SK-N-SH (cell line): ENCODE measurements around the gene TMEM164. TPM values are rescaled to one million over a fixed set of nuclear protein-coding genes. Genes with fewer than 3 reads are reported as not detected.
"Not testable (repeated sequence)": the region's sequence is repeated elsewhere in the genome, so short reads cannot be mapped to it uniquely, and the experiment has no call there.

ENCODE experiments used
- CTCF ChIA-PET: fragments of 300-600, 350-600 bp; formaldehyde crosslinking; extraction: SDS; loops from one replicate; lab custom pipeline; 2021; lab: Yijun Ruan, JAX
- POLR2A ChIA-PET: fragments of 350-600 bp; sonication (Branson Sonifier 250); formaldehyde crosslinking; extraction: SDS; loops from one replicate; lab custom pipeline; 2020; ENCODE audit warnings: antibody characterized with exemption, inconsistent platforms; lab: Yijun Ruan, JAX
- DNase-seq: peaks from one replicate; pipeline ENCODE4 v3.0.0; 2012
- H2AFZ ChIP-seq: fragments of 200-600 bp; sonication (generic); 2 replicates; pipeline ENCODE4 v1.8.1; 2016; ENCODE audit warnings: antibody characterized with exemption, mild to moderate bottlenecking, low read depth
- H3F3A ChIP-seq: fragments of 200-600 bp; sonication (generic); replicated peaks from 2 replicates; pipeline ENCODE3; 2016; ENCODE audit warnings: antibody characterized with exemption, mild to moderate bottlenecking; ENCODE audit not compliant: insufficient read depth
- H3K27ac ChIP-seq, 2 experiments: fragments of 200-500 bp in 1 of 2; fragments of 200-600 bp in 1 of 2; sonication (Bioruptor generic) in 1 of 2; sonication (generic), shearing (Covaris generic) in 1 of 2; 2 replicates each; pipeline versions ENCODE4 v1.5.1 to v1.6.1; 2014 to 2016; ENCODE audit warnings: low read depth in 2 of 2, inconsistent platforms in 1 of 2, low read length in 1 of 2, mild to moderate bottlenecking in 1 of 2, mixed read lengths in 1 of 2
- H3K27me3 ChIP-seq: fragments of 200-600 bp; sonication (generic), shearing (Covaris generic); 2 replicates; pipeline ENCODE4 v1.6.1; 2016; ENCODE audit warnings: mixed run types; ENCODE audit not compliant: insufficient read depth
- H3K36me3 ChIP-seq, 2 experiments: fragments of 200-500 bp in 1 of 2; fragments of 200-600 bp in 1 of 2; sonication (Bioruptor generic) in 1 of 2; sonication (generic) in 1 of 2; replicated peaks in 1 of 2; 2 replicates each; pipeline versions ENCODE3 to v1.5.1; 2014 to 2016; ENCODE audit warnings: low read length in 1 of 2, mild to moderate bottlenecking in 1 of 2; ENCODE audit not compliant: insufficient read depth in 2 of 2, control insufficient read depth in 1 of 2
- H3K4me1 ChIP-seq, 2 experiments: fragments of 200-500 bp in 1 of 2; fragments of 200-600 bp in 1 of 2; sonication (Bioruptor generic) in 1 of 2; sonication (generic), shearing (Covaris generic) in 1 of 2; 2 replicates each; pipeline versions ENCODE4 v1.5.1 to v1.6.1; 2014 to 2016; ENCODE audit warnings: low read depth in 1 of 2, low read length in 1 of 2, mixed run types in 1 of 2; ENCODE audit not compliant: insufficient read depth in 2 of 2, control insufficient read depth in 1 of 2
- H3K4me2 ChIP-seq: fragments of 200-600 bp; sonication (generic), shearing (Covaris generic); 2 replicates; pipeline ENCODE4 v1.6.1; 2017; ENCODE audit warnings: mixed run types
- H3K4me3 ChIP-seq, 2 experiments: fragments of 200-500 bp in 1 of 2; fragments of 200-600 bp in 1 of 2; sonication (Bioruptor generic) in 1 of 2; sonication (generic), shearing (Covaris generic) in 1 of 2; 2 replicates each; pipeline versions ENCODE4 v1.5.1 to v1.8.1; 2014 to 2016; ENCODE audit warnings: low read depth in 2 of 2, inconsistent platforms in 1 of 2, low read length in 1 of 2, mild to moderate bottlenecking in 1 of 2, mixed read lengths in 1 of 2, moderate library complexity in 1 of 2
- H3K79me2 ChIP-seq: fragments of 200-600 bp; sonication (generic); 2 replicates; pipeline ENCODE4 v1.8.1; 2017; ENCODE audit warnings: mild to moderate bottlenecking; ENCODE audit not compliant: insufficient read depth
- H3K9ac ChIP-seq: fragments of 200-600 bp; sonication (generic); 2 replicates; pipeline ENCODE4 v1.6.1; 2017; ENCODE audit warnings: mixed run types
- H3K9me2 ChIP-seq: fragments of 200-600 bp; sonication (generic); 2 replicates; pipeline ENCODE4 v1.6.1; 2017; ENCODE audit warnings: mixed run types
- H3K9me3 ChIP-seq: fragments of 200-600 bp; sonication (generic); 2 replicates; pipeline ENCODE4 v1.6.1; 2017; ENCODE audit warnings: mixed run types, mild to moderate bottlenecking, moderate library complexity
- H4K20me1 ChIP-seq: fragments of 200-600 bp; sonication (generic); 2 replicates; pipeline ENCODE4 v1.6.1; 2017; ENCODE audit warnings: mild to moderate bottlenecking, mixed run types; ENCODE audit not compliant: insufficient read depth
- ELF1 ChIP-seq: IDR thresholded peaks from 2 replicates; pipeline ENCODE4 v1.4.0; 2012
- EP300 ChIP-seq, 2 experiments: IDR thresholded peaks; 2 replicates each; pipeline versions ENCODE4 v1.4.0 to v1.6.1; 2012; ENCODE audit warnings: borderline replicate concordance in 1 of 2, low read depth in 1 of 2, low read length in 1 of 2
- FOSL2 ChIP-seq: IDR thresholded peaks from 2 replicates; pipeline ENCODE4 v1.4.0; 2012; ENCODE audit warnings: low read depth, mild to moderate bottlenecking, moderate library complexity, borderline replicate concordance
- FOXJ3 ChIP-seq: sonication (generic); formaldehyde crosslinking; IDR thresholded peaks from 2 replicates; pipeline ENCODE4 v1.5.1; 2020; ENCODE audit warnings: mild to moderate bottlenecking, missing genetic modification reagents
- FOXM1 ChIP-seq: IDR thresholded peaks from 2 replicates; pipeline ENCODE4 v1.4.0; 2012; ENCODE audit warnings: low read depth, mild to moderate bottlenecking
- GABPA ChIP-seq: IDR thresholded peaks from 2 replicates; pipeline ENCODE4 v1.4.0; 2012; ENCODE audit warnings: low read depth, mild to moderate bottlenecking
- GATA2 ChIP-seq: sonication (generic); formaldehyde crosslinking; IDR thresholded peaks from 2 replicates; pipeline ENCODE4 v1.5.0; 2020; ENCODE audit warnings: mild to moderate bottlenecking, missing genetic modification reagents
- MEF2A ChIP-seq: IDR thresholded peaks from 2 replicates; pipeline ENCODE4 v1.4.0; 2012; ENCODE audit warnings: low read depth, borderline replicate concordance
- MXI1 ChIP-seq: IDR thresholded peaks from 2 replicates; pipeline ENCODE4 v1.6.1; 2012; ENCODE audit warnings: mild to moderate bottlenecking, low read depth, low read length, improper control_type of control experiment
- NRF1 ChIP-seq: IDR thresholded peaks from 2 replicates; pipeline ENCODE4 v1.6.1; 2012; ENCODE audit warnings: low read depth, mild to moderate bottlenecking, low read length
- POLR2AphosphoS5 ChIP-seq: IDR thresholded peaks from 2 replicates; pipeline ENCODE4 v1.6.1; 2012; ENCODE audit warnings: low read depth, low read length
- RCOR1 ChIP-seq: fragments of 150-350 bp; IDR thresholded peaks from 2 replicates; pipeline ENCODE4 v1.6.1; 2017; ENCODE audit warnings: antibody characterized with exemption, low read length
- RFX5 ChIP-seq: IDR thresholded peaks from 2 replicates; pipeline ENCODE4 v1.6.1; 2012; ENCODE audit warnings: mild to moderate bottlenecking, improper control_type of control experiment, low read length
- SIN3A ChIP-seq: IDR thresholded peaks from 2 replicates; pipeline ENCODE4 v1.6.1; 2012; ENCODE audit warnings: low read depth, mild to moderate bottlenecking, low read length, moderate library complexity, borderline replicate concordance
- TCF12 ChIP-seq: IDR thresholded peaks from 2 replicates; pipeline ENCODE4 v1.4.0; 2012
- TEAD4 ChIP-seq: IDR thresholded peaks from 2 replicates; pipeline ENCODE4 v1.4.0; 2012; ENCODE audit warnings: mild to moderate bottlenecking, borderline replicate concordance; ENCODE audit not compliant: insufficient read depth
- WGBS: methylation state at CpG from one replicate; pipeline ENCODE4 v1.1.6; 2017; ENCODE audit warnings: low lambda C conversion rate; 5-methylcytosine and 5-hydroxymethylcytosine counted together
- polyA plus RNA-seq, 3 experiments: library from polyadenylated mRNA; depleted of rRNA; stranded (reverse); fragments of >200 nt; gene quantifications; 2 replicates each; pipeline ENCODE4 v1.2.3, GENCODE V29; 2012
- TF ChIP-seq, protein P1 (sequence below): fragments of 150-350 bp; IDR thresholded peaks from 2 replicates; pipeline ENCODE4 v1.6.1; 2016; ENCODE audit warnings: mild to moderate bottlenecking, low read depth, low read length
- TF ChIP-seq, protein P2 (sequence below): IDR thresholded peaks from 2 replicates; pipeline ENCODE4 v1.6.1; 2012; ENCODE audit warnings: mild to moderate bottlenecking, low read depth, low read length, moderate library complexity
- TF ChIP-seq, protein P3 (sequence below): IDR thresholded peaks from 2 replicates; pipeline ENCODE4 v1.4.0; 2012; ENCODE audit warnings: low read depth

TMEM164 gene
- polyA plus RNA-seq, 1 of the 3 experiments (the other 2 are of a cell fraction): 11.9 TPM

DNA sequence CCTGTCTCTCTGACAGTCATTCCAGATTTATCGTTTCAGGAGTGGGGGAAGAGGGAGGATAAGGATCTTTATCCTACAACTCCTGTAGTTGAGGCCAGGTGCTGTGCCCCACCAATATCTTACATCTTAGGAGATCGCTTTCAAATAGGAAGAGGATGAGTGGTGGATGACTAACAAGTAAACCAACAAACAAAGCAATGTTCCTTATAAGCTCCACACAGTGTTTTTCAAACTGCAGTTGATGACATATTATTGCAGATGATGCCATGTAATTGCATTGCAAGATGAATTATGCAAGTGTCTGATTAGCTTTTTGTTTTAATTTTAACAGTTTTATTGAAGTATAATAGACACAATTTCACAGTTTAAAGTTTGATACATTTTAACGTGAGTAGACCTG, 35.8 kb upstream of the TMEM164 start:
- Histone ChIP-seq H3K36me3 (no peaks in the 10 kb centered on the region), H2AFZ (no peak overlapping the region), H3K27ac (no peak overlapping the region), H3K4me3 (no peak overlapping the region), H3K79me2 (no peaks in the 10 kb centered on the region), H3K9ac (no peak overlapping the region), H3K4me1 (no peaks in the 10 kb centered on the region), H3K9me3 (no peaks in the 10 kb centered on the region), H3K4me2 (no peak overlapping the region), H3K27me3 (no peaks in the 10 kb centered on the region; the same call in 1 of the 2 replicates), H3K9me2 (no peaks in the 10 kb centered on the region), H3F3A (no peaks in the 10 kb centered on the region), H4K20me1 (no peaks in the 10 kb centered on the region)
- TF ChIP-seq FOXJ3: no peak
- no peak for TF ChIP-seq RFX5
- TF ChIP-seq MEF2A: no peak
- TF ChIP-seq FOSL2: no peak
- no peak for TF ChIP-seq POLR2AphosphoS5
- TF ChIP-seq RCOR1: no peak
- no peak for TF ChIP-seq TEAD4
- no peak for TF ChIP-seq MXI1
- no peak for TF ChIP-seq TCF12
- no peak for TF ChIP-seq NRF1
- TF ChIP-seq GATA2 (CRISPR knock-in tag): no peak
- TF ChIP-seq GABPA: no peak
- no peak for TF ChIP-seq FOXM1
- DNase-seq: no peak
- ChIA-PET POLR2A (no interaction called here), CTCF (interaction anchor here (0.6 kb wide), 1 partner anchor 21 kb away, joined by 3 read pairs; no protein-coding TSS in a partner anchor)
- 27% methylated on average over 3 of the region's 3 CpGs for WGBS

- not testable (repeated sequence) for H2AFZ ChIP-seq
Observed at GRCh38 chrX:109970841-109971240, 32.1 kb upstream of the TMEM164 start.

DNA sequence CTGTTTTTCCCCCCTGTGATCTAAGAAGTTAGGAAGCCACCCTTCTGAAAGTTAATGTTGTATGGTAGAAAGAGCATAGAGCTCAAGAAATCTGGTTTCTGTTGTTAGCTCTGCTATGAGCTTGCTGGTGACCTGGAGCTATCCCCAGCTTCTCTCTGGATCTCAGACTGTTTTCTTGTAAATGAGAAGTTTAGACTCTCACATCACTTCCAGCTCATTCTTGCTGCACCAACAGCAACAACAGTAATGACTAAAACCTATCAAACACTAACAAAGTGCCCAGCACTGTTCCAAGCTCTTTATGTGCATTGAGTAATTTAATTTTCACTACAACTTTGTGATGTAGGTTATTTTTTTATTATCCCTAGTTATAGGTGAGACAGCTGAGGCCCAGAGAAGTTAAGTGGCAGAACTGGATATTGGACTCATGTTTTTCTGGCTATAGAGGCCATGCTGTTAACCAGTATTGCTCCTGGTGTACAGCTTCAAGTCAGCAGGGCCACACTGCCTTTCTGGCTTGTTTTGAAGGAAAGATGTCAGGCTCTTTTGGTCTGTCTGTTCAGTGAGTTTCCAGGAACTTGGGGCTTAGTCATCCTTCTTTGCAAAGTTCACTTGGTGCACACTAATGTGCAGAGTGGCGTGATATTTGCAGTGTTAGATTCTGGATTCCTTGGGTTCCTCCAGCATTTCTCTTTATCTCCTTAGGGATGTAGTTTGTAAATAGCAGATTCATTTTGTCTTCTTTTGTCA, 27.8 kb upstream of the TMEM164 start:
- POLR2A ChIA-PET: no interaction called here
- Histone ChIP-seq H3K27me3 (no peaks in the 10 kb centered on the region; the same call in 1 of the 2 replicates), H4K20me1 (no peaks in the 10 kb centered on the region), H3F3A (no peaks in the 10 kb centered on the region), H2AFZ (no peak overlapping the region), H3K4me3 (no peak overlapping the region), H3K79me2 (no peaks in the 10 kb centered on the region), H3K4me2 (no peak overlapping the region), H3K9me3 (no peaks in the 10 kb centered on the region), H3K9me2 (no peaks in the 10 kb centered on the region), H3K27ac (no peak overlapping the region), H3K9ac (no peak overlapping the region), H3K36me3 (no peaks in the 10 kb centered on the region), H3K4me1 (no peaks in the 10 kb centered on the region)
- DNase-seq: no peak
- WGBS: 63% methylated on average over 1 of the region's 1 CpG
- CTCF ChIA-PET: no interaction called here
- TF ChIP-seq FOSL2: no peak
- no peak for TF ChIP-seq SIN3A
- TF ChIP-seq, protein P1, sequence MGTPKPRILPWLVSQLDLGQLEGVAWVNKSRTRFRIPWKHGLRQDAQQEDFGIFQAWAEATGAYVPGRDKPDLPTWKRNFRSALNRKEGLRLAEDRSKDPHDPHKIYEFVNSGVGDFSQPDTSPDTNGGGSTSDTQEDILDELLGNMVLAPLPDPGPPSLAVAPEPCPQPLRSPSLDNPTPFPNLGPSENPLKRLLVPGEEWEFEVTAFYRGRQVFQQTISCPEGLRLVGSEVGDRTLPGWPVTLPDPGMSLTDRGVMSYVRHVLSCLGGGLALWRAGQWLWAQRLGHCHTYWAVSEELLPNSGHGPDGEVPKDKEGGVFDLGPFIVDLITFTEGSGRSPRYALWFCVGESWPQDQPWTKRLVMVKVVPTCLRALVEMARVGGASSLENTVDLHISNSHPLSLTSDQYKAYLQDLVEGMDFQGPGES: no peak
- TF ChIP-seq FOXM1: no peak
- no peak for TF ChIP-seq RFX5
- TF ChIP-seq EP300 (IDR thresholded peaks at IDR 0.05; ENCODE audit: borderline replicate concordance in 1 of 2, low read depth in 1 of 2, low read length in 1 of 2): no peak
- TF ChIP-seq, protein P2, sequence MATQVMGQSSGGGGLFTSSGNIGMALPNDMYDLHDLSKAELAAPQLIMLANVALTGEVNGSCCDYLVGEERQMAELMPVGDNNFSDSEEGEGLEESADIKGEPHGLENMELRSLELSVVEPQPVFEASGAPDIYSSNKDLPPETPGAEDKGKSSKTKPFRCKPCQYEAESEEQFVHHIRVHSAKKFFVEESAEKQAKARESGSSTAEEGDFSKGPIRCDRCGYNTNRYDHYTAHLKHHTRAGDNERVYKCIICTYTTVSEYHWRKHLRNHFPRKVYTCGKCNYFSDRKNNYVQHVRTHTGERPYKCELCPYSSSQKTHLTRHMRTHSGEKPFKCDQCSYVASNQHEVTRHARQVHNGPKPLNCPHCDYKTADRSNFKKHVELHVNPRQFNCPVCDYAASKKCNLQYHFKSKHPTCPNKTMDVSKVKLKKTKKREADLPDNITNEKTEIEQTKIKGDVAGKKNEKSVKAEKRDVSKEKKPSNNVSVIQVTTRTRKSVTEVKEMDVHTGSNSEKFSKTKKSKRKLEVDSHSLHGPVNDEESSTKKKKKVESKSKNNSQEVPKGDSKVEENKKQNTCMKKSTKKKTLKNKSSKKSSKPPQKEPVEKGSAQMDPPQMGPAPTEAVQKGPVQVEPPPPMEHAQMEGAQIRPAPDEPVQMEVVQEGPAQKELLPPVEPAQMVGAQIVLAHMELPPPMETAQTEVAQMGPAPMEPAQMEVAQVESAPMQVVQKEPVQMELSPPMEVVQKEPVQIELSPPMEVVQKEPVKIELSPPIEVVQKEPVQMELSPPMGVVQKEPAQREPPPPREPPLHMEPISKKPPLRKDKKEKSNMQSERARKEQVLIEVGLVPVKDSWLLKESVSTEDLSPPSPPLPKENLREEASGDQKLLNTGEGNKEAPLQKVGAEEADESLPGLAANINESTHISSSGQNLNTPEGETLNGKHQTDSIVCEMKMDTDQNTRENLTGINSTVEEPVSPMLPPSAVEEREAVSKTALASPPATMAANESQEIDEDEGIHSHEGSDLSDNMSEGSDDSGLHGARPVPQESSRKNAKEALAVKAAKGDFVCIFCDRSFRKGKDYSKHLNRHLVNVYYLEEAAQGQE: no peak
- TF ChIP-seq, protein P3, sequence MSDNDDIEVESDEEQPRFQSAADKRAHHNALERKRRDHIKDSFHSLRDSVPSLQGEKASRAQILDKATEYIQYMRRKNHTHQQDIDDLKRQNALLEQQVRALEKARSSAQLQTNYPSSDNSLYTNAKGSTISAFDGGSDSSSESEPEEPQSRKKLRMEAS: no peak
- no peak for TF ChIP-seq ELF1

More at GRCh38 chrX:109970841-109971240, 32.1 kb upstream of the TMEM164 start:
- H3K9me3 ChIP-seq, H3F3A ChIP-seq, H3K4me3 ChIP-seq, H3K27me3 ChIP-seq, H3K36me3 ChIP-seq, DNase-seq, CTCF ChIA-PET, H3K4me1 ChIP-seq, H3K27ac ChIP-seq, H3K9me2 ChIP-seq, POLR2A ChIA-PET, H3K9ac ChIP-seq, H3K79me2 ChIP-seq, H3K4me2 ChIP-seq, H4K20me1 ChIP-seq: not testable (repeated sequence)
- 60% methylated on average over 4 of the region's 4 CpGs for WGBS
